HG03469 (cell line): ENCODE measurements around the gene TMTC2.
"Not testable (repeated sequence)": the region's sequence is repeated elsewhere in the genome, so short reads cannot be mapped to it uniquely, and the experiment has no call there.

ENCODE experiments used
- ATAC-seq: cut with Tn5 transposase; IDR thresholded peaks from one replicate; pipeline ENCODE4 v1.9.1; 2021; ENCODE audit warnings: mild to moderate bottlenecking, moderate library complexity, moderate number of reproducible peaks; ENCODE audit not compliant: unreplicated experiment

TMTC2 gene

DNA sequence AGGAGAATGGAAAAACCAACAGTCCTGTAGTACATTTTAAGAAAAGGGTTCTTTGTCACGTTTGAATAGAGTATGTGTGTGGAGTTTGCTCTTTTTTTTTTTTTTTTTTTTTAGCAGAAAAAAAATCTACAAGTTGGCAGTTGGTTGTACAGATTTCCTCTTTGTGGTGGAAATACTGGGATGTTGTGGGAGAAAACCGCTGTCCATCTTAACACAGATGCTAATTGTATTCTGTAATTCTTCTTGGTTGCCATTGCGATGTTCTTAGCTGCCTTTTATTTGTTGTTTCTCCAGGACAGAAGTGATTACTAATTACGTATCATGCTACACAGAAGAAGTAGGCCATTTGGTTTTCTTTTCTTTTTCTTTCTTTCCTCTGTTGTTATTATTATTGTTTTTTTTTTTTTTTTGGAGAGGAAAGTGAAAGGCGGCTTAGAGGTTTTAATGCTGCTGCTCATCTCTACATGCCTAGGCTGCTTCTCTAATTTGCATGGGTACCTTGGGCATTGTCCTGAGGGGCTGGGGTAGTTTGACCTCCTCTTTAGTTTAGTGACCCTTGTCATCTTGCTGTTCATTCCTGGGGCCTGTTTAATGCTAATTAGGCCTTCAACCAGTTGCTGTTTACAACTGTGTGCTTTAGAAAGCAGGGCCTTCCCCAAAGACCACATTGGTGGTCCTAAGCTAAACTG lies 94.7 kb downstream of the TMTC2 start:
- ATAC-seq, result no peak

GRCh38 chr12:82783435-82783834 lies 96.7 kb downstream of the TMTC2 start:
- no peak for ATAC-seq

- no peak for ATAC-seq
Observed at GRCh38 chr12:82787016-82787415, 100.3 kb downstream of the TMTC2 start.

DNA sequence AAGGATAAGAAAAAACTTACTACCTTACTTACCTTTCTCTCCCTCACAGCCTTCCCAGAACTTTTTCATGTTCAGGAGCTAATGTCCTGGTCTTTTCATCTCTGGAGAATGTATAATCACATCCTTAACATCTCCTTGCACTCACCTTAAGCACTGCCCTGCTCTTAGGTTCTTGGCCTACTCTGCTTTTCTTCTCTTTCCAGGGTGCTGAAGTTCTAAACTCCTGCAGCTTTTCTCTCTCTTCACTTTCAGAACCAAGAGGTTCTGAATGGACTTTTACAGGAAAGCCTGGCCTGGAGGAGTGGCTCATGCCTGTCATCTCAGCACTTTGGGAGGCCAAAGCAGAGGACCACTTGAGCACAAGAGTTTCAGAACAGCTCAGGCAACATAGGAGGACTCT lies 101.9 kb downstream of the TMTC2 start:
- ATAC-seq, result no peak

GRCh38 chr12:82789674-82790073 lies 103.0 kb downstream of the TMTC2 start:
- ATAC-seq, result no peak

DNA sequence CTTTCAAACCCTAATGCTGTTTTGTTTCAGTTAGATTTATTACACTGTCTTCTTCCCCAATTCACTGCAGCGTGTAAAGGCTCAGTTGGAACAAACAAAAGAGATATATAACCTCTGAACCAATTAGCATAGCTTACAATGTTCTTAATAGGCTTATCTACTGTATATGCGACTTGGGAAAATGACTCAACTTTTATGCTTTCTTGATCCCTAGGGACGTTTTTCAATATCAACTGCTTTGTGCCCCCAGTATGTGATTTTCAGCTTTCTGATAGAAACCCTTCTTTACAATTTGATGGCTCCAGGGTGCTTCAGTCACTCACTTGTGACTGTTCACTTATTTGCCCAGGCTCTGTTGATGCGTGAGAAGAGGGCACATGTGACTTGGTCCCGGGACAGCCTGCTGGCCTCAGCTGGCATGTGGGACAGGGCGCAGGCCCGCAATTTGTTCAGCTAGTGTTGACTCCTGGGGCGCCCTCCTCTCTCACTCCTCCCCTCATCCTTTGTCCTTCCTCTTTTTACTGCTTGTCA lies 107.1 kb downstream of the TMTC2 start:
- ATAC-seq, result no peak

DNA sequence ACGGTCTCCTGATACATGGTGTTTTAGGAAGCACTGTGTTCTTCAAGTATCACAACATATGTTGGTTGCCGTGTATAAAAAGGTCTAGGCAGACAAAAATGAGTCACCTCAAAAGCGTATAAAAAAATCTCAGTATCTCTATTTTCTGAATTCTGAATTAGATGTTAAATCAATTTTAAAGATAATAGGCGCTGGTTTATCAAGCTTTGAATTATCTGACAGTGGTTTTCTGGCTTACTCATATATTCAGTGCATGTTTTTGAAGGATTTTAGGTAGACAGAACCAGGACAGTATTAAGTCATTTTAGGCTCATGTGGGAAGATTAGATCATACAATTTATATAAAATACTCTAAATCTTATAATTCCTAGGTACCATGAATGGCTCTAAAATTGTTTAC lies 110.8 kb downstream of the TMTC2 start:
- ATAC-seq, result no peak

DNA sequence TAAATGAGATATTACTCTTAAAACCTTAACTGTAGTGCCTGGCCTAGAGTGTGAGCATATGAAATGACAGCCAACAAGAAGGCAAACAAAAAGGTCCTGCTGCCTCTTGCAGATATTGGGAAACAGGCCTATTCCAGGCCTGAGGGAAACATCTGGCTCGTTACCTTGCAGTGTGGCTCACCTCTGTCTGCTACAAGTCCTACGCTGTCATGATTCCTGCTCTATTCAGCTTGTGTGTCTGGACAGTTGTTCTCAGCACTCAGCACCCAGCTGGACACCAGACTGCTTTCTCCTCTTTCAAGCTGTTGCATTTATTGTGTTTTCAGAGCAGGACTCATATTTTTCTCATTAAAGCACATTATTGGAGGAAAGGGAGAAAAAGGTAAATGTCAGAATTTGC lies 113.5 kb downstream of the TMTC2 start:
- ATAC-seq, result no peak

- ATAC-seq, result no peak
Observed at GRCh38 chr12:82801951-82802610, 115.4 kb downstream of the TMTC2 start.

- ATAC-seq, result no peak
Observed at GRCh38 chr12:82803201-82803600, 116.5 kb downstream of the TMTC2 start.

GRCh38 chr12:82804601-82805000 lies 117.9 kb downstream of the TMTC2 start:
- no peak for ATAC-seq

- not testable (repeated sequence) for ATAC-seq
Observed at GRCh38 chr12:82805004-82805403, 118.3 kb downstream of the TMTC2 start.

DNA sequence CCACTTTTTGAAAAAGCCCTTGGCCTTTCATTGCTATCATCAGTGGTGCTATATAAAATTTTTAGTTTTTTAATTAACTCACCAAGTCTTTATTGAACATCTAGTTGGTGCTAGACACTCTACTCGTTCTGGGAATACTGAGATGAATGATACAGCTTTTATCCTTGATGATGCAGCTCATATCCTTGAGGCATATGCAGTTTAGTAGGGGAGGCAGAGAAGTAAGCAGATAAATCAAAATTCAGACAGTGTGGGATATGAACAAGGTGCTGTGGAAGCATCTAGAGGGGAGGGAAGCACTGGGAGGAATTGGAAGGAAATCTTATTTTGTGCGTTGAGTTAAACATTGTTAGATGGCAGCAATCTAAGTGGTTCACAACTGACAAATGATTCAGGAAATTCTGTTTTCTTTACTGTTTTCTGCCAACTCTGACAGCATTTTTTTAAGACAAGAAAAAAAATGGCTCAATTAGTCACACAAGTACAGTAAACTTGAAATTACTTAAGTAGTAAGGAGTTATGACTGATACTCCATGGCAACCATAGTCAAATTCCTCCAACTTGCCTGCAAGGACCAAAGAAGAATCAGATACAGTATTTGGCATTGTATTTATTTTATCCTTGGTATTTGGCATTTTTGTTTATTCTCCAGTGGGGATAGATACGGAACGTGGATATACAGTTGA lies 119.2 kb downstream of the TMTC2 start:
- ATAC-seq, result no peak

DNA sequence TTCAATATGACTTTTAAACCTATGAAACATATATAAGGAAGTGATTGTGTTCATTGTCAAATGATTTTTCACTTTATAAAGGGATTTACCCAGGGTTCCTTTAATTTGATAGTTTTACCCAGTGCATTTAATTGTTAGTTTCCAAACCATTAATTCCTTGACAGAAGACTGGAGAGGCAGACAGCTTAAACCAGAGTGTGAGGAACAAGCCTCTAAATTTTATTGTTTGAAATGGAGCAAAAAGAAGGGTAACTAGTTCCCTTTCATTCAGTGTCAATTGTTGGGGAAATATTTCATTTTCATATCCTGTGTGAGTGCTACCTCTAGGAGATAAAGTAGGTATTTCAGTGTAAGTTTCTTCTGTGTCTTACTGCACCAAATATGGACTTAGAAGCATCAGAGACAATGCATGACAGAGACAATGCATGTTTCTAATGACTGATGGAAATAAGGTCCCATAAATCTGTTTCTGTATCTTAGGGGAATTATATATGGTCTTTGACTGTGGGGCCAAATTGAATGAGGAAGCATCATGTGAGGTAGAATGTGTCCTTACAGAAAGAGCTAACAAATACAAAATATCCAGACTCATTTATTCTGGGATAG lies 120.5 kb downstream of the TMTC2 start:
- ATAC-seq, result no peak

DNA sequence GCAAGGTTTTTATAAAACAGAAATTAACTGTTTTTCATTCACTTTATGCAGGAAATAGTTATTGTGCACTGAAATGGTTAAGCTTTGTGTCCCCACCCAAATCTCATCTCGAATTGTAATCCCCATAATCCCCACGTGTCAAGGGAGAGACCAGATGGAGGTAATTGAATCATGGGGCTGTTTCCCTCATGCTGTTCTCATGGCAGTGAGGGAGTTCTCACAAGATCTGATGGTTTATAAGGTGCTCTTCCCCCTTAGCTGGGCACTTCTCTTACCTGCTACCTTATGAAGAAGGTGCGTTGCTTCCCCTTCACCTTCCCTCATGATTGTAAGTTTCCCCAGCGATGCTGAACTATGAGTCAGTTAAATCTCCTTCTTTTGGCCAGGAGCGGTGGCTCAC lies 123.9 kb downstream of the TMTC2 start:
- no peak for ATAC-seq

DNA sequence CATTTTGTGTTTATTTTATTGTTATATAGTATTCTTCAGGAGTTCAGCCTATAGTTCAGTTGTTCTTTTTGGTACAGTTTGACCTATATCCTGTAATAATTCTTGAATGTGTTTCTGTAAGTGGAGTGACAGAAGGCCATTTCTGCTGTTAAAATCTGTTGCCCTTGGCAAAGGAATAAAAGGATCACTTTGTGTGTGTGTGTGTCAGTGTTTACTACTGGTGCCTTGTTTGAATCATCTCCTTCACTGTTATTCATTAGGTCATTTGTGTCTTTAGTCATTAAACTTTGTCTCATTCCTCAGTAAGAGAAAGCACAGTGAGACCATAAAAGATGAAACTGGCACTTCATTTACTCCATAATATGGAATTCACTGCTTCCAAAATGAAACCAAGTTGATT lies 130.7 kb downstream of the TMTC2 start:
- no peak for ATAC-seq

- no peak for ATAC-seq
Observed at GRCh38 chr12:82818271-82819035, 131.7 kb downstream of the TMTC2 start.

DNA sequence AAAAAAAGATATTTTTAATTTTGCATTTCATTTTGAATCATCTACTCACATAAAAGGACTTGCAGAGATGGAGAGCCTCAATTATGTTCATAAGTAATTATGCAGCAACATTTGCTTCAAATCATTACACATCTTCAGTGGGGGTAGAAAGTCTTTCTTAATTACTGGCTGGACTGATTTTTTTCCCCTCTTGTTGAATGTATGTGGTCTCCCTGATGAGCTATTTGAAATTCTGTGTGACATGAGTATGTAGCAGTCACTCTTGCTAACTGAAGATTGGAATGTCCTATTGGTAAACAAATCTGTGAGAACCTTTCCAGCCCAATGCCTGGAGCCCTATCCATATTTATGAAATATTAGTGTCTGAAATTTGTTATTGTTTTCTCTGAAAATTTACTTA lies 139.8 kb downstream of the TMTC2 start:
- no peak for ATAC-seq

GRCh38 chr12:82832096-82832495 lies 145.4 kb downstream of the TMTC2 start:
- no peak for ATAC-seq

DNA sequence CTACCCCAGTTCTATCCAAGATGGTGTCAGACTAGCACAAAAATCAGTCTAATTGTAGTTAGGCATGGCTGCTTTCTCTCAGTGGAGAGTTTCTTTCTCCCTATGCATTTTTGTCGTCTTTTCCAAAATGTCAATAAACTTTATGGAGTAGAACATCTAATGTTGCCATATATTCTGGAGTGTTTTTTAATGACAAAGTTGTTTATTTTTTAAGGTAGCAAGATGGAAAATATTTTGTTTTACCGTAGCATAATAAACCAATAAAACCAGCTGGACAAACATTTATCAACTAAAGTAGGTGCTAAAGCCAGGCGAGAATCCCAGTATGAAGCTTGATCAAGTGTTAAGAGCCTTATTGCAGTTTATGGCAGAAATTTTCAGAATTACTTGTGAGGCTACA lies 146.3 kb downstream of the TMTC2 start:
- no peak for ATAC-seq

GRCh38 chr12:82833481-82833880 lies 146.8 kb downstream of the TMTC2 start:
- no peak for ATAC-seq
